ENCODE data around the gene MPPED2. TPM values are rescaled to one million over a fixed set of nuclear protein-coding genes. Genes with fewer than 3 reads are reported as not detected.

Gene MPPED2
- total RNA-seq, 1 donor from 2014 or later: 15.7 TPM

DNA sequence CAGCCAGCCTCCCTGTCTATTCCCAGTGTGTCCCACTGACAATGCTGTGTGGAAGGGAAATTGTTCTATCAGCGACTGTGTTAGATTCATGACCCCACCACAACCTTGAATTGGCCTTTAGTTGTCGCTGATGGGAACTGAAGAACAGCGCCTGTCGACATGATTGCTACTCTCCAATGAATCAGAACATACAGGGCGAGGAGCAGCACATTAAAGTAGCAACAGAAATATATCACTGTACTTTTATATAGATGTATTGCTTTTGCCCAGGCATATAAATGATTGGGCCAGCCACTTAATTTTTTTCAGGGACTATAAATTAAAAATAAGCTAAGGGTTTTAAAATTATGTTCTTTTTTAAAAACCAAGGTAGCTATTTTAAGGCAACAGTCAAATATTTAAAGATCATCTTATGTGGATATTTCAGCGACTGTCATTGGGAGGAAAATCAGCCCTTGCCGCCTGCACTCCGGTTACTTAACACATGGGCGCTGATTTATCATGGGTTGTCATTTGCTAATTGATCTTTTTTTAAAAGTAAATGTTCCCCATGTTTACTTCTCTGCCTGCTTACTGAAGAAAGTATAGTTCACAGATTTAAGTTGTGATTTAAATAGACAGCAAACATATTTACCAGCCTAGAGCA, 221.2 kb downstream of the MPPED2 start:
- no peaks in the 10 kb centered on the region for H3K4me1 ChIP-seq (ENCODE audit: control insufficient read depth in 3 of 3, insufficient read depth in 3 of 3, low read length in 3 of 3)
- H3K9ac ChIP-seq (ENCODE audit: low read depth in 1 of 3, low read length in 3 of 3): no peak overlapping the region
- no peaks in the 10 kb centered on the region for H3K36me3 ChIP-seq (ENCODE audit: control insufficient read depth in 3 of 3, insufficient read depth in 3 of 3, low read length in 3 of 3)
- no peaks in the 10 kb centered on the region for H3K27me3 ChIP-seq (ENCODE audit: control insufficient read depth in 3 of 3, insufficient read depth in 3 of 3, low read length in 3 of 3)
- H3K4me3 ChIP-seq (ENCODE audit: low read length in 3 of 3): no peak overlapping the region
- H3K9me3 ChIP-seq (ENCODE audit: control insufficient read depth in 3 of 3, low read length in 3 of 3): no peaks in the 10 kb centered on the region
- no peak overlapping the region for H3K27ac ChIP-seq (ENCODE audit: low read depth, low read length)

GRCh38 chr11:30364139-30364836, 221.9 kb downstream of the MPPED2 start:
- no peaks in the 10 kb centered on the region for H3K4me1 ChIP-seq (ENCODE audit: control insufficient read depth in 3 of 3, insufficient read depth in 3 of 3, low read length in 3 of 3)
- no peaks in the 10 kb centered on the region for H3K9me3 ChIP-seq (ENCODE audit: control insufficient read depth in 3 of 3, low read length in 3 of 3)
- H3K36me3 ChIP-seq (ENCODE audit: control insufficient read depth in 3 of 3, insufficient read depth in 3 of 3, low read length in 3 of 3): no peaks in the 10 kb centered on the region
- H3K27ac ChIP-seq (ENCODE audit: low read depth, low read length): no peak overlapping the region
- no peak overlapping the region for H3K9ac ChIP-seq (ENCODE audit: low read depth in 1 of 3, low read length in 3 of 3)
- H3K4me3 ChIP-seq (ENCODE audit: low read length in 3 of 3): no peak overlapping the region
- no peaks in the 10 kb centered on the region for H3K27me3 ChIP-seq (ENCODE audit: control insufficient read depth in 3 of 3, insufficient read depth in 3 of 3, low read length in 3 of 3)

GRCh38 chr11:30360741-30361140, 225.4 kb downstream of the MPPED2 start:
- Histone ChIP-seq H3K9ac (ENCODE audit: low read depth in 1 of 3, low read length in 3 of 3) (no peak overlapping the region), H3K27me3 (ENCODE audit: control insufficient read depth in 3 of 3, insufficient read depth in 3 of 3, low read length in 3 of 3) (no peaks in the 10 kb centered on the region)

More at GRCh38 chr11:30360741-30361140, 225.4 kb downstream of the MPPED2 start:
- H3K9me3 ChIP-seq (ENCODE audit: control insufficient read depth in 3 of 3, low read length in 3 of 3): no peaks in the 10 kb centered on the region
- no peaks in the 10 kb centered on the region for H3K36me3 ChIP-seq (ENCODE audit: control insufficient read depth in 3 of 3, insufficient read depth in 3 of 3, low read length in 3 of 3)
- H3K4me1 ChIP-seq (ENCODE audit: control insufficient read depth in 3 of 3, insufficient read depth in 3 of 3, low read length in 3 of 3): no peaks in the 10 kb centered on the region
- no peak overlapping the region for H3K4me3 ChIP-seq (ENCODE audit: low read length in 3 of 3)
- no peak overlapping the region for H3K27ac ChIP-seq (ENCODE audit: low read depth, low read length)

Measured in skeletal muscle tissue (tissue), 4 donors.